Middle frontal gyrus (tissue), 1 donor: Measurements from ENCODE around the gene NCS1.

Experiments
- DNase-seq: peaks from one replicate; pipeline ENCODE4 v3.0.0-alpha.2; 2015; ENCODE audit warnings: low spot score; ENCODE audit errors: extremely low spot score

NCS1 gene

DNA sequence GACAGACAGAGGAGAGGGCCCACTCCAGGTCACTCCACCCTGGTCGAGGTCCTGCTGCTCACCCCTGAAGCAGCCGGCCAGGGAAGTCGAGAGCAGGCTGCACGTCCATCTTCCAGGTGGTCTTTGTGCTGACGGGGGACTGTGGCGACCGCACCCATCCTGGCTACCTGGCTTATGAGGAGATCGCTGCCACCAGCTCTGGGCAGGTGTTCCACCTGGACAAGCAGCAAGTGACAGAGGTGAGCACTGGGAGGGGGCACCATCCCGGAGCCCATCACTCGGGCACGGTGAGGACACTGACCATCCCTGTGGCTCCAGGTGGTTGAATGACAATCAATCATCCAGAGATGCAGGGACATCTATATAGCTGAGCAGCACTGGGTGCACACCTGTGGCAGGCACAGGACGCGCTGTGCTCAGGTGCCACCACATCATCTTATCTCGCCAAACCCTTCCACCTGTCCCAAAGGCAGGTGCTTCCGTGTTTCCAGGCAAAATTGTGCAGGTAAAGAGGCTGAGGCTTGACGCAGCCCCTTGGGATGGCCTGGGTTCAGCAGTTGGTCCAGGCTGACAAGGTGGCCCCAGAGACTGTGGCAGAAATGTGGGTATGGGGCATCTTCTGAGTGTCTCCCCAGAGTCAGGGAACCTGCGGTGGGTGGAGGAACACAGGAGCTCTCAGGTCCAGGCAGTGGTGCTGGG is 114.0 kb downstream of the NCS1 start:
- no peak for DNase-seq
